OCI-LY7 (cell line): ENCODE data around the gene GRID2. TPM values are rescaled to one million over a fixed set of nuclear protein-coding genes. Genes with fewer than 3 reads are reported as not detected.

Source experiments
- BruUV-seq: library from RNA; stranded (reverse); fragments of 400-500 nt; replicated peaks from 2 replicates; lab custom pipeline; 2021; lab: Mats Ljungman, UMichigan
- CTCF ChIA-PET: fragments of 300-600 bp; sonication (Branson Sonifier 250); formaldehyde crosslinking; loops from one replicate; lab custom pipeline; 2022; ENCODE audit warnings: antibody characterized with exemption; ENCODE audit not compliant: unreplicated experiment; lab: Charles Lee
- POLR2A ChIA-PET: fragments of 300-600 bp; sonication (Branson Sonifier 250); formaldehyde crosslinking; loops from one replicate; lab custom pipeline; 2022; ENCODE audit warnings: antibody characterized with exemption; lab: Charles Lee
- DNase-seq: peaks from one replicate; pipeline ENCODE4 v3.0.0-alpha.2; 2015; ENCODE audit warnings: low spot score
- H2AFZ ChIP-seq: fragments of 200-600 bp; sonication (generic), shearing (Covaris generic); 2 replicates; pipeline ENCODE4 v1.6.1; 2014; ENCODE audit warnings: mild to moderate bottlenecking, antibody characterized with exemption, low read length, moderate library complexity
- H3K27ac ChIP-seq: fragments of 200-600 bp; sonication (generic); 2 replicates; pipeline ENCODE4 v1.5.1; 2014; ENCODE audit warnings: mixed run types, low read depth, mild to moderate bottlenecking, moderate library complexity, low read length, inconsistent platforms; ENCODE audit not compliant: poor library complexity, severe bottlenecking
- H3K36me3 ChIP-seq: fragments of 200-600 bp; sonication (generic); 2 replicates; pipeline ENCODE4 v1.6.1; 2014; ENCODE audit warnings: mild to moderate bottlenecking, antibody characterized with exemption, low read length, moderate library complexity, mixed read lengths; ENCODE audit not compliant: insufficient read depth
- H3K4me1 ChIP-seq: fragments of 200-600 bp; sonication (generic); 2 replicates; pipeline ENCODE4 v1.5.1; 2014; ENCODE audit warnings: mild to moderate bottlenecking, low read length; ENCODE audit not compliant: insufficient read depth, poor library complexity, severe bottlenecking
- H3K4me2 ChIP-seq: fragments of 200-600 bp; sonication (generic); 2 replicates; pipeline ENCODE4 v1.6.1; 2014; ENCODE audit warnings: mild to moderate bottlenecking, low read length
- H3K4me3 ChIP-seq: fragments of 200-600 bp; sonication (generic); 2 replicates; pipeline ENCODE4 v1.5.1; 2014; ENCODE audit warnings: mild to moderate bottlenecking, low read depth, low read length; ENCODE audit not compliant: poor library complexity, severe bottlenecking
- H3K79me2 ChIP-seq: fragments of 200-600 bp; sonication (generic); 2 replicates; pipeline ENCODE4 v1.6.1; 2016; ENCODE audit warnings: low read depth, mild to moderate bottlenecking, low read length, moderate library complexity, mixed read lengths; ENCODE audit not compliant: insufficient read depth
- H3K9me2 ChIP-seq: fragments of 200-600 bp; sonication (generic); 2 replicates; pipeline ENCODE4 v1.6.1; 2016; ENCODE audit warnings: mild to moderate bottlenecking, low read length, mixed read lengths; ENCODE audit not compliant: insufficient read depth
- H3K9me3 ChIP-seq: fragments of 200-600 bp; sonication (generic); 2 replicates; pipeline ENCODE4 v1.6.1; 2014; ENCODE audit warnings: mild to moderate bottlenecking, mixed run types, low read length, mixed read lengths
- H4K20me1 ChIP-seq: fragments of 200-600 bp; sonication (generic); 2 replicates; pipeline ENCODE4 v1.6.1; 2014; ENCODE audit warnings: mild to moderate bottlenecking, antibody characterized with exemption, low read length, moderate library complexity, mixed read lengths; ENCODE audit not compliant: insufficient read depth
- EZH2phosphoT487 ChIP-seq: fragments of 200-600 bp; sonication (generic); IDR thresholded peaks from 2 replicates; pipeline ENCODE4 v1.6.1; 2018; ENCODE audit warnings: low read depth, borderline replicate concordance, mild to moderate bottlenecking, mixed run types, antibody characterized with exemption, low read length, moderate library complexity, mixed read lengths
- intact Hi-C: fragments of 100-400 bp; cut with micrococcal nuclease; formaldehyde crosslinking; loops from one replicate; pipeline ENCODE4 v1.10.0; 2022; ENCODE audit not compliant: unreplicated experiment
- total RNA-seq, 2 experiments: library from RNA; depleted of rRNA in 1 of 2; stranded (reverse); fragments of >200 nt in 1 of 2; shearing (Covaris generic) in 1 of 2; gene quantifications; 2 replicates each; pipeline ENCODE4 v1.2.3, GENCODE V29; 2014 to 2022
- TF ChIP-seq, protein P1 (sequence below): fragments of 200-600 bp; sonication (generic); conservative IDR thresholded peaks from 2 replicates; pipeline ENCODE4 v1.5.1; 2014; ENCODE audit warnings: mild to moderate bottlenecking, antibody characterized with exemption, low read length, moderate library complexity, mixed read lengths

Gene GRID2
- total RNA-seq, 2 experiments from 2014 or later = not detected

GRCh38 chr4:93515208-93515607 is 1211.4 kb downstream of the GRID2 start:
- Histone ChIP-seq H3K9me2 (no peaks in the 10 kb centered on the region), H4K20me1 (no peaks in the 10 kb centered on the region), H3K79me2 (no peaks in the 10 kb centered on the region), H3K36me3 (no peaks in the 10 kb centered on the region), H3K4me3 (no peak overlapping the region), H3K4me2 (no peak overlapping the region), H3K4me1 (no peaks in the 10 kb centered on the region), H3K27ac (no peak overlapping the region), H2AFZ (no peak overlapping the region), H3K9me3 (no peaks in the 10 kb centered on the region)
- intact Hi-C loops = no loop called here
- no TSS peak for BruUV-seq
- ChIA-PET POLR2A (no interaction called here), CTCF (no interaction called here)
- no peak for DNase-seq
- TF ChIP-seq EZH2phosphoT487 = no peak
- TF ChIP-seq, protein P1, sequence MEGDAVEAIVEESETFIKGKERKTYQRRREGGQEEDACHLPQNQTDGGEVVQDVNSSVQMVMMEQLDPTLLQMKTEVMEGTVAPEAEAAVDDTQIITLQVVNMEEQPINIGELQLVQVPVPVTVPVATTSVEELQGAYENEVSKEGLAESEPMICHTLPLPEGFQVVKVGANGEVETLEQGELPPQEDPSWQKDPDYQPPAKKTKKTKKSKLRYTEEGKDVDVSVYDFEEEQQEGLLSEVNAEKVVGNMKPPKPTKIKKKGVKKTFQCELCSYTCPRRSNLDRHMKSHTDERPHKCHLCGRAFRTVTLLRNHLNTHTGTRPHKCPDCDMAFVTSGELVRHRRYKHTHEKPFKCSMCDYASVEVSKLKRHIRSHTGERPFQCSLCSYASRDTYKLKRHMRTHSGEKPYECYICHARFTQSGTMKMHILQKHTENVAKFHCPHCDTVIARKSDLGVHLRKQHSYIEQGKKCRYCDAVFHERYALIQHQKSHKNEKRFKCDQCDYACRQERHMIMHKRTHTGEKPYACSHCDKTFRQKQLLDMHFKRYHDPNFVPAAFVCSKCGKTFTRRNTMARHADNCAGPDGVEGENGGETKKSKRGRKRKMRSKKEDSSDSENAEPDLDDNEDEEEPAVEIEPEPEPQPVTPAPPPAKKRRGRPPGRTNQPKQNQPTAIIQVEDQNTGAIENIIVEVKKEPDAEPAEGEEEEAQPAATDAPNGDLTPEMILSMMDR = no peak

DNA sequence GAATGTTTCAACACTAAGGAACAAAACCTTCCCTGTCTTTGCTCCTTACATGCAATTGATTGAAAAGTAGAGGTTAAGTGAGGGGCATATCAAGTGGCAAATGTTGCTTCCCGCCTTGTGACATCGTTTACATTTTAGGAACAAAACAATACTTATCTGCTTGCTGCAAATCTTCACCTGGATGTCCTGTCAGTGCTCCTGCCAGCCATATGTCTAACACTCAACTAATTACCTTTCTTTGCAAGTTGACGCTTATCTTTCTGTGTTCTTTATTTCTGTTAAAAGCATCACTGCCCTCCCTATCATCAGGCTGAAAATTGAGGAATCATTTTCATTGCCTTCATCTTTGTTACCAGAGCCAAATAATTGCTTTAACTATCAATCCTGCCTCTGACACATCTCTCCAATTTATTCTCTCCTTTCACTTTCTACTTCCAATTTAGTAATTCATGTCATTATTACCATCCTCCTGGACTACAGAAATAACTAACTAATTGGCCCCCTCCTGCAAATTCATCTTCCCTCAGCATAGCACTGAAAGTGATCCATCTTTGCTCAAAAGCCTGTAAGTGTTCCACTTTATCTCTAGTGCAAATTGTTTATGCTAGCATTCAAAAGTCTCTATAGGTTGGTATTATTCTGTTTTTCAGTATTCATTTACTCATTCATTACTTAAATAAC is 1226.1 kb downstream of the GRID2 start:
- Histone ChIP-seq H3K4me2 (no peak overlapping the region), H2AFZ (no peak overlapping the region), H3K4me1 (no peaks in the 10 kb centered on the region), H3K9me3 (no peaks in the 10 kb centered on the region), H3K79me2 (no peaks in the 10 kb centered on the region), H3K36me3 (no peaks in the 10 kb centered on the region), H3K4me3 (no peak overlapping the region), H3K27ac (no peak overlapping the region), H4K20me1 (no peaks in the 10 kb centered on the region), H3K9me2 (no peaks in the 10 kb centered on the region; the same call in 1 of the 2 replicates)
- DNase-seq = no peak
- no TSS peak for BruUV-seq
- ChIA-PET CTCF (no interaction called here), POLR2A (no interaction called here)
- intact Hi-C loops = no loop called here
- no peak for TF ChIP-seq EZH2phosphoT487
- TF ChIP-seq, protein P1 = no peak

DNA sequence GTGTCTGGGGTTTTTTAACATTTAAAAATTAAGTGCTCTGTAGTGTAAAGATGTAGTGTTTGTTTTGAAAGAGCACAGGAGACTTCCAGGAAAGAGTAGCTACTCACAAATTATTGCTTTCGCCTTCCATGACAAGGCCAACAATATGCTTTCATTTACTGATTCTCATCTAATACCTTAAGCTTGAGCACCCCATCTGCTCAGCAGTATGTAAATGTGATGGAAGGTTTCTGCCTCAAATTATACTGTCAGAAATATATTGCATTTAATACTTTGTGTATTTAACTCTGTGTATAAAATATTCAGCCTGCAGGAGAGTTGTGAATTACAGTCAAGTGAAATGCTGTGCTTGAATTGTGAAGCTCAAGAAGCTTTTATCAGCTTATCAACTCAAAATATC is 1228.5 kb downstream of the GRID2 start:
- Histone ChIP-seq H3K79me2 (no peaks in the 10 kb centered on the region), H2AFZ (no peak overlapping the region), H3K4me1 (no peaks in the 10 kb centered on the region), H3K4me2 (no peak overlapping the region), H3K4me3 (no peak overlapping the region), H3K9me2 (no peaks in the 10 kb centered on the region; the same call in 1 of the 2 replicates), H3K9me3 (no peaks in the 10 kb centered on the region), H4K20me1 (no peaks in the 10 kb centered on the region), H3K27ac (no peak overlapping the region), H3K36me3 (no peaks in the 10 kb centered on the region)
- TF ChIP-seq, protein P1 = no peak
- TF ChIP-seq EZH2phosphoT487 = no peak
- intact Hi-C loops = no loop called here
- DNase-seq = no peak
- POLR2A ChIA-PET = no interaction called here
- CTCF ChIA-PET = no interaction called here
- no TSS peak for BruUV-seq
